H1 (cell line): ENCODE data around the gene PRIMPOL. TPM values are rescaled to one million over a fixed set of nuclear protein-coding genes. Genes with fewer than 3 reads are reported as not detected.

ENCODE experiments used
- CTCF ChIA-PET: fragments of 300-600 bp; sonication (Branson Sonifier 250); formaldehyde crosslinking; loops from one replicate; lab custom pipeline; 2021; ENCODE audit not compliant: partially characterized antibody; lab: Charles Lee
- POLR2A ChIA-PET: fragments of 300-600 bp; sonication (Branson Sonifier 250); formaldehyde crosslinking; loops from one replicate; lab custom pipeline; 2021; ENCODE audit warnings: inconsistent platforms; ENCODE audit not compliant: partially characterized antibody; lab: Charles Lee
- DNase-seq, 2 experiments: peaks; one replicate each; pipeline versions ENCODE4 v3.0.0 to v3.0.0-alpha.2; 2010 to 2022; ENCODE audit warnings: low spot score in 2 of 2, low read depth in 1 of 2, mixed read lengths in 1 of 2
- FAIRE-seq: peaks from 2 replicates; lab custom pipeline; 2011; peaks lifted over from hg19 to GRCh38; lab: Jason Lieb, UNC
- H2AFZ ChIP-seq: 2 replicates; pipeline ENCODE4 v1.8.1; 2012; ENCODE audit warnings: low read length, inconsistent platforms
- H2AK5ac ChIP-seq: 2 replicates; pipeline ENCODE4 v1.6.1; 2013; ENCODE audit warnings: low read depth, low read length
- H2BK120ac ChIP-seq: replicated peaks from 2 replicates; pipeline ENCODE3; 2013; ENCODE audit warnings: low read depth, low read length, inconsistent platforms
- H2BK12ac ChIP-seq: 2 replicates; pipeline ENCODE4 v1.6.1; 2013; ENCODE audit warnings: low read depth, low read length
- H2BK15ac ChIP-seq: 2 replicates; pipeline ENCODE4 v1.6.1; 2013; ENCODE audit warnings: low read length
- H2BK20ac ChIP-seq: 2 replicates; pipeline ENCODE4 v1.6.1; 2013; ENCODE audit warnings: low read length
- H2BK5ac ChIP-seq: 2 replicates; pipeline ENCODE4 v1.6.1; 2013; ENCODE audit warnings: low read depth, low read length
- H3K14ac ChIP-seq: 2 replicates; pipeline ENCODE4 v1.6.1; 2013; ENCODE audit warnings: inconsistent platforms; ENCODE audit not compliant: insufficient read length
- H3K18ac ChIP-seq: 2 replicates; pipeline ENCODE4 v1.6.1; 2013; ENCODE audit warnings: low read length; ENCODE audit errors: extremely low read depth
- H3K23ac ChIP-seq: 2 replicates; pipeline ENCODE4 v1.6.1; 2013; ENCODE audit warnings: inconsistent platforms; ENCODE audit not compliant: insufficient read length
- H3K23me2 ChIP-seq: 2 replicates; pipeline ENCODE4 v1.6.1; 2013; ENCODE audit warnings: low read depth, low read length
- H3K27ac ChIP-seq: 2 replicates; pipeline ENCODE4 v1.6.1; 2011; ENCODE audit warnings: low read depth, low read length, inconsistent platforms
- H3K27me3 ChIP-seq, 4 experiments: replicated peaks in 1 of 4; 1 replicate in 1 of 4; 2 replicates in 3 of 4; pipeline versions ENCODE4 v1.6.1 to v1.8.1; 2011 to 2013; ENCODE audit warnings: low read length in 3 of 4, mild to moderate bottlenecking in 3 of 4, inconsistent platforms in 2 of 4, mixed read lengths in 2 of 4, moderate library complexity in 1 of 4; ENCODE audit not compliant: control insufficient read depth in 3 of 4, insufficient read depth in 3 of 4; ENCODE audit errors: extremely low read depth in 1 of 4
- H3K36me3 ChIP-seq, 4 experiments: 2 replicates each; pipeline versions ENCODE4 v1.6.1 to v1.8.1; 2011 to 2013; ENCODE audit warnings: mild to moderate bottlenecking in 4 of 4, low read length in 3 of 4, moderate library complexity in 2 of 4, control low read depth in 1 of 4, inconsistent platforms in 1 of 4; ENCODE audit not compliant: insufficient read depth in 4 of 4, control insufficient read depth in 2 of 4
- H3K4ac ChIP-seq: replicated peaks from 2 replicates; pipeline ENCODE3; 2013; ENCODE audit warnings: low read length, low read depth, mixed read lengths, inconsistent platforms; ENCODE audit not compliant: insufficient read length
- H3K4me1 ChIP-seq, 4 experiments: replicated peaks in 1 of 4; 1 replicate in 1 of 4; 2 replicates in 3 of 4; pipeline versions ENCODE4 v1.6.1 to v1.8.1; 2011 to 2013; ENCODE audit warnings: low read length in 3 of 4, inconsistent platforms in 2 of 4, mixed read lengths in 1 of 4; ENCODE audit not compliant: insufficient read depth in 4 of 4, control insufficient read depth in 3 of 4
- H3K4me2 ChIP-seq, 2 experiments: 2 replicates each; pipeline versions ENCODE4 v1.6.1 to v1.8.1; 2011 to 2013; ENCODE audit warnings: low read depth in 2 of 2, low read length in 2 of 2, control low read depth in 1 of 2, inconsistent platforms in 1 of 2, mild to moderate bottlenecking in 1 of 2; ENCODE audit not compliant: insufficient read depth in 1 of 2
- H3K4me3 ChIP-seq, 4 experiments: fragments of 200-600, 300-600 bp in 1 of 4; sonication (generic), shearing (Covaris generic), sonication (Bioruptor Twin) in 1 of 4; 2 replicates each; pipeline versions ENCODE4 v1.5.1 to v1.8.1; 2011 to 2016; ENCODE audit warnings: low read length in 4 of 4, low read depth in 3 of 4, control low read depth in 2 of 4, inconsistent platforms in 2 of 4, mild to moderate bottlenecking in 2 of 4, mixed read lengths in 1 of 4, moderate library complexity in 1 of 4; ENCODE audit not compliant: insufficient read depth in 2 of 4; ENCODE audit errors: extremely low read depth in 1 of 4
- H3K56ac ChIP-seq: replicated peaks from 2 replicates; pipeline ENCODE3; 2013; ENCODE audit warnings: low read depth, mild to moderate bottlenecking, mixed read lengths, low read length, inconsistent platforms; ENCODE audit not compliant: insufficient read length
- H3K79me1 ChIP-seq: 2 replicates; pipeline ENCODE4 v1.6.1; 2013; ENCODE audit warnings: low read depth, low read length, control low read depth
- H3K79me2 ChIP-seq, 2 experiments: 2 replicates each; pipeline versions ENCODE4 v1.6.1 to v1.8.1; 2012 to 2013; ENCODE audit warnings: low read length in 2 of 2, mild to moderate bottlenecking in 2 of 2, inconsistent platforms in 1 of 2; ENCODE audit not compliant: insufficient read depth in 2 of 2, control insufficient read depth in 1 of 2
- H3K9ac ChIP-seq, 4 experiments: replicated peaks in 1 of 4; 1 replicate in 1 of 4; 2 replicates in 3 of 4; pipeline versions ENCODE4 v1.6.1 to v1.8.1; 2011 to 2013; ENCODE audit warnings: low read depth in 3 of 4, low read length in 3 of 4, control low read depth in 2 of 4, mild to moderate bottlenecking in 2 of 4, moderate library complexity in 2 of 4, inconsistent platforms in 1 of 4; ENCODE audit errors: extremely low read depth in 1 of 4
- H3K9me3 ChIP-seq, 2 experiments: 2 replicates each; pipeline versions ENCODE4 v1.6.1 to v1.8.1; 2012 to 2013; ENCODE audit warnings: mild to moderate bottlenecking in 2 of 2, moderate library complexity in 2 of 2, control low read depth in 1 of 2, inconsistent platforms in 1 of 2, low read depth in 1 of 2, low read length in 1 of 2, mixed read lengths in 1 of 2; ENCODE audit not compliant: insufficient read depth in 2 of 2
- H4K20me1 ChIP-seq, 2 experiments: replicated peaks in 1 of 2; 2 replicates each; pipeline versions ENCODE3 to v1.8.1; 2011 to 2013; ENCODE audit warnings: inconsistent platforms in 2 of 2, low read length in 2 of 2, mild to moderate bottlenecking in 1 of 2; ENCODE audit not compliant: insufficient read depth in 2 of 2, control insufficient read depth in 1 of 2
- H4K5ac ChIP-seq: 2 replicates; pipeline ENCODE4 v1.6.1; 2013; ENCODE audit warnings: low read length, low read depth, mixed read lengths, inconsistent platforms; ENCODE audit not compliant: insufficient read length
- H4K8ac ChIP-seq: 2 replicates; pipeline ENCODE4 v1.8.0; 2013; ENCODE audit warnings: mild to moderate bottlenecking, moderate library complexity, low read length, inconsistent platforms; ENCODE audit not compliant: insufficient read depth; ENCODE audit errors: extremely low read depth
- H4K91ac ChIP-seq: replicated peaks from 2 replicates; pipeline ENCODE3; 2013; ENCODE audit warnings: low read length, mixed read lengths, inconsistent platforms; ENCODE audit not compliant: insufficient read length
- CBX5 ChIP-seq: fragments of 300-800, 300-1000 bp; sonication (generic); IDR thresholded peaks from 2 replicates; pipeline ENCODE4 v1.7.1; 2016; ENCODE audit warnings: antibody characterized with exemption, low read length, low read depth
- GTF2F1 ChIP-seq: IDR thresholded peaks from 2 replicates; pipeline ENCODE4 v1.6.1; 2012; ENCODE audit warnings: low read depth, low read length, improper control_type of control experiment, borderline replicate concordance
- HDAC6 ChIP-seq: IDR thresholded peaks from one replicate; pipeline ENCODE4 v1.7.1; 2012; ENCODE audit warnings: low read depth, mild to moderate bottlenecking, inconsistent platforms, low read length, moderate library complexity
- RNF2 ChIP-seq: fragments of 200-900, 300-1000 bp; sonication (generic); IDR thresholded peaks from 2 replicates; pipeline ENCODE4 v1.7.1; 2016; ENCODE audit warnings: borderline replicate concordance, low read depth, mild to moderate bottlenecking, antibody characterized with exemption, low read length; ENCODE audit not compliant: poor library complexity, severe bottlenecking; ENCODE audit errors: missing control alignments
- SAP30 ChIP-seq: fragments of 300-600 bp; sonication (generic); IDR thresholded peaks from 2 replicates; pipeline ENCODE4 v1.7.1; 2012; ENCODE audit warnings: low read length, moderate library complexity, mild to moderate bottlenecking, inconsistent platforms; ENCODE audit not compliant: insufficient read depth, insufficient replicate concordance
- SP1 ChIP-seq: IDR thresholded peaks from 2 replicates; pipeline ENCODE4 v1.6.1; 2011; ENCODE audit warnings: low read depth, low read length
- TAF1 ChIP-seq: IDR thresholded peaks from 2 replicates; pipeline ENCODE4 v1.6.1; 2011; ENCODE audit warnings: mild to moderate bottlenecking, low read depth, low read length
- TAF7 ChIP-seq: optimal IDR thresholded peaks from 2 replicates; pipeline ENCODE3; 2011; ENCODE audit warnings: low read depth, mild to moderate bottlenecking, inconsistent platforms, low read length, moderate library complexity, borderline replicate concordance
- WGBS, 2 experiments: shearing (Covaris generic) in 1 of 2; methylation state at CpG; one replicate each; pipeline versions ENCODE4 v1.1.6 to v1.1.7; 2013 to 2015; ENCODE audit warnings: low lambda C conversion rate in 2 of 2, mixed read lengths in 2 of 2, inconsistent platforms in 1 of 2, low coverage in 1 of 2, missing lambda C conversion rate in 1 of 2; ENCODE audit not compliant: insufficient replicate concordance in 2 of 2, insufficient coverage in 1 of 2, insufficient read length in 1 of 2; ENCODE audit errors: extremely low coverage in 1 of 2, missing lambda C conversion rate in 1 of 2; 5-methylcytosine and 5-hydroxymethylcytosine counted together
- polyA plus RNA-seq, 7 experiments: library from polyadenylated mRNA; depleted of rRNA in 3 of 7; stranded (reverse) in 5 of 7; unstranded in 2 of 7; fragments of >200 nt in 5 of 7; fragments of 200-250 nt in 2 of 7; gene quantifications; 1 replicate in 5 of 7; 2 replicates in 1 of 7; 4 replicates in 1 of 7; pipeline versions ENCODE4 v1.2.1 to v1.2.3, GENCODE V29; 2011 to 2013; ENCODE audit warnings: missing spikeins in 2 of 7, mixed read lengths in 2 of 7
- total RNA-seq: library from RNA; stranded (reverse); fragmentation: NEBNext Ultra II Directional; extraction: Animal tissue kit (Norgen Biotek cat#: 25700); gene quantifications from 2 replicates; pipeline ENCODE4 v1.2.1, GENCODE V29; 2021
- TF ChIP-seq, protein P1 (sequence below): IDR thresholded peaks from 2 replicates; pipeline ENCODE4 v1.6.1; 2012; ENCODE audit warnings: inconsistent platforms
- TF ChIP-seq, protein P2 (sequence below): IDR thresholded peaks from 2 replicates; pipeline ENCODE4 v1.6.1; 2011; ENCODE audit warnings: low read length, improper control_type of control experiment
- TF ChIP-seq, protein P3 (sequence below): IDR thresholded peaks from 2 replicates; pipeline ENCODE4 v1.6.1; 2011; ENCODE audit warnings: low read depth, mild to moderate bottlenecking, low read length; ENCODE audit not compliant: insufficient read depth

The PRIMPOL gene
- total and polyA plus RNA-seq, 2 of the 8 experiments (the other 6 are each of a cell fraction or from before 2014, with no cell fraction given), result 4.4 to 6.7 TPM

DNA sequence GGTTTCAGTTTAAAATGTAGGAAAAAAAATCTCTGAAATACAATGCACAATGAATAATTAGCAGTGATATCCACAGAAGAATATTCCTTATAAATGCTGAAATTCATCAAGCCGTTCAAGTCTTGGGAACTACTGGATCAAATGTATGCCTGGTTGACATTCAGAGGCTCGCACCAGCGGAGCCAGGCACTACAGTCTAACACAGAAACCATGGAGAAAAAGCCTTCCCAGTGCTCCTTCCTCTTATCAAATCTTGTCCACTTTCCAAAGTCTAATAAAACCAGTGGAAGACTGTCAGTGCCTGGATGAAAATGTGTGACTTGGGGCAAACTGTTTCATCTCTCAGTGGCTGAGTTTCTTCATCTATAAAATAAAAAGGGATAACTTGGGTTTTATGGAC, 48.4 kb downstream of the PRIMPOL start:
- no peak overlapping the region for H3K4me3 ChIP-seq
- H2AFZ ChIP-seq, result no peak overlapping the region
- H3K4me1 ChIP-seq, result 0 out of 7 replicates have a peak, but pooled peaks cover 0 to 3% (median 0%) of the 10 kb centered on the region in 4 experiments
- H2BK15ac ChIP-seq, result no peak overlapping the region
- H3K9me3 ChIP-seq, result no peaks in the 10 kb centered on the region
- FAIRE-seq (no peak), DNase-seq (no peak)
- 98% methylated on average over 3 of the region's 3 CpGs; no CpG with 5 or more reads in 1 of the 2 experiments for WGBS, 2 experiments
- H3K18ac ChIP-seq, result no peak overlapping the region
- CTCF ChIA-PET, result interaction anchor here (0.9 to 1.4 kb wide), 2 partner anchors 9 to 434 kb away, joined by 3 to 5 read pairs; no protein-coding TSS in a partner anchor
- no peak overlapping the region for H2BK5ac ChIP-seq
- peaks cover 0 to 2% of the 10 kb centered on the region in 2 experiments for H4K20me1 ChIP-seq
- H3K56ac ChIP-seq, result no peak overlapping the region
- H3K36me3 ChIP-seq, result peaks cover 7 to 88% (median 49%) of the 10 kb centered on the region in 4 experiments; a peak in 7 of 8 replicates
- no peak overlapping the region for H4K91ac ChIP-seq
- H3K79me1 ChIP-seq, result no peaks in the 10 kb centered on the region
- H3K79me2 ChIP-seq, result no peaks in the 10 kb centered on the region
- H2AK5ac ChIP-seq, result no peak overlapping the region
- no peak overlapping the region for H2BK20ac ChIP-seq
- H2BK12ac ChIP-seq, result no peak overlapping the region
- POLR2A ChIA-PET, result no interaction called here
- H4K8ac ChIP-seq, result no peak overlapping the region
- no peak overlapping the region for H4K5ac ChIP-seq
- no peak overlapping the region for H3K23ac ChIP-seq
- no peak overlapping the region for H3K9ac ChIP-seq
- no peak overlapping the region for H3K14ac ChIP-seq
- H3K4me2 ChIP-seq, result no peak overlapping the region
- no peaks in the 10 kb centered on the region for H3K23me2 ChIP-seq
- H3K27me3 ChIP-seq, result no peaks in the 10 kb centered on the region
- no peak overlapping the region for H3K27ac ChIP-seq
- H2BK120ac ChIP-seq, result no peak overlapping the region
- no peak overlapping the region for H3K4ac ChIP-seq
- TF ChIP-seq TAF7 (no peak), SP1 (no peak), RNF2 (no peak), TAF1 (no peak), CBX5 (no peak), SAP30 (no peak), GTF2F1 (no peak), HDAC6 (no peak)
- TF ChIP-seq, protein P1, sequence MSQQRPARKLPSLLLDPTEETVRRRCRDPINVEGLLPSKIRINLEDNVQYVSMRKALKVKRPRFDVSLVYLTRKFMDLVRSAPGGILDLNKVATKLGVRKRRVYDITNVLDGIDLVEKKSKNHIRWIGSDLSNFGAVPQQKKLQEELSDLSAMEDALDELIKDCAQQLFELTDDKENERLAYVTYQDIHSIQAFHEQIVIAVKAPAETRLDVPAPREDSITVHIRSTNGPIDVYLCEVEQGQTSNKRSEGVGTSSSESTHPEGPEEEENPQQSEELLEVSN, result no peak
- TF ChIP-seq, protein P2, sequence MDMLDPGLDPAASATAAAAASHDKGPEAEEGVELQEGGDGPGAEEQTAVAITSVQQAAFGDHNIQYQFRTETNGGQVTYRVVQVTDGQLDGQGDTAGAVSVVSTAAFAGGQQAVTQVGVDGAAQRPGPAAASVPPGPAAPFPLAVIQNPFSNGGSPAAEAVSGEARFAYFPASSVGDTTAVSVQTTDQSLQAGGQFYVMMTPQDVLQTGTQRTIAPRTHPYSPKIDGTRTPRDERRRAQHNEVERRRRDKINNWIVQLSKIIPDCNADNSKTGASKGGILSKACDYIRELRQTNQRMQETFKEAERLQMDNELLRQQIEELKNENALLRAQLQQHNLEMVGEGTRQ, result no peak
- TF ChIP-seq, protein P3, sequence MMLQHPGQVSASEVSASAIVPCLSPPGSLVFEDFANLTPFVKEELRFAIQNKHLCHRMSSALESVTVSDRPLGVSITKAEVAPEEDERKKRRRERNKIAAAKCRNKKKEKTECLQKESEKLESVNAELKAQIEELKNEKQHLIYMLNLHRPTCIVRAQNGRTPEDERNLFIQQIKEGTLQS, result no peak
